22Rv1 (cell line): ENCODE measurements around the gene EGFLAM.
A peak's percentile ranks its signal among the peaks of the same experiment; 100 is the strongest.

Source experiments
- H3K27ac ChIP-seq: fragments of 450-650 bp; 2 replicates; pipeline ENCODE4 v1.5.1; 2017
- ZFX ChIP-seq: fragments of 450-650 bp; IDR thresholded peaks from 2 replicates; pipeline ENCODE4 v1.6.1; 2017; ENCODE audit warnings: antibody characterized with exemption, borderline replicate concordance
- TF ChIP-seq, protein P1 (sequence below): fragments of 450-650 bp; IDR thresholded peaks from 2 replicates; pipeline ENCODE4 v1.5.1; 2017; ENCODE audit warnings: mild to moderate bottlenecking

The EGFLAM gene

DNA sequence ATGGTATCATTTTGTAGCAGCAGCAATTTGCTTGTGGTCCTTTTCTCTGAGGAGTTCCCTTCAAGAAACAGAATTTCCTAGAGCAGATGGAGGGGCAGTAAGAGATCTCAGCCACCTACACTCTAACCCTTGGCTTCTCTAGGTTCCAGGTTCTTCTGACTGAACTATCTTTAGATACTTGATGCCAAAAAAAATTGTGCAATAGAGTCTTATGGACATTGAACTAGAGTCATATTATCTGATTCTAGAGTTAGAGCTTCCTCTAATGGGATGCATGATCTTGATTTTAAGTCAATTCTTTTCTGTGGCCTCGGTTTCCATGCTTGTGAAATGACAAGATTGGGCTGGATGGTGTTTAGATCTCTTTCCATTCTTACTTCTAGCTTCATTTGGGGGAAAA, 142.8 kb downstream of the EGFLAM start:
- no peak for TF ChIP-seq ZFX
- TF ChIP-seq, protein P1, sequence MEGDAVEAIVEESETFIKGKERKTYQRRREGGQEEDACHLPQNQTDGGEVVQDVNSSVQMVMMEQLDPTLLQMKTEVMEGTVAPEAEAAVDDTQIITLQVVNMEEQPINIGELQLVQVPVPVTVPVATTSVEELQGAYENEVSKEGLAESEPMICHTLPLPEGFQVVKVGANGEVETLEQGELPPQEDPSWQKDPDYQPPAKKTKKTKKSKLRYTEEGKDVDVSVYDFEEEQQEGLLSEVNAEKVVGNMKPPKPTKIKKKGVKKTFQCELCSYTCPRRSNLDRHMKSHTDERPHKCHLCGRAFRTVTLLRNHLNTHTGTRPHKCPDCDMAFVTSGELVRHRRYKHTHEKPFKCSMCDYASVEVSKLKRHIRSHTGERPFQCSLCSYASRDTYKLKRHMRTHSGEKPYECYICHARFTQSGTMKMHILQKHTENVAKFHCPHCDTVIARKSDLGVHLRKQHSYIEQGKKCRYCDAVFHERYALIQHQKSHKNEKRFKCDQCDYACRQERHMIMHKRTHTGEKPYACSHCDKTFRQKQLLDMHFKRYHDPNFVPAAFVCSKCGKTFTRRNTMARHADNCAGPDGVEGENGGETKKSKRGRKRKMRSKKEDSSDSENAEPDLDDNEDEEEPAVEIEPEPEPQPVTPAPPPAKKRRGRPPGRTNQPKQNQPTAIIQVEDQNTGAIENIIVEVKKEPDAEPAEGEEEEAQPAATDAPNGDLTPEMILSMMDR, result no peak
- no peak overlapping the region for H3K27ac ChIP-seq

DNA sequence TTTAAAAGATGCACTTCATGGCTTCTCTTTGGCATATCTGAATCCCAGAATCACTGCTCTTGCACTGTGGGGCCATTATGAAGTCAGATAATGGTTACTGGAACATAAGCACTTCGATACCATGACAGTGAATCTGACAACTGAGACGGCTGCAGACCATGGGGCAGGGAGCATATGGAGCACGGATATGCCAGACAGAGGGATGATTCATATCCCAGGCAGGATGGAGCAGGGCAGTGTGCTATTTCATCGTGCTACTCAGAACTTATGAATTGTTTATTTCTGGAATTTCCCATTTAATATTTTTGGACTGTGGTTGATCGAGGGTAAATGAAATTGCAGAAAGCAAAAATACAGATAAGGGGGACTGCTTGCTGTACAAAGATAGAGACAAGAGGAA, 145.0 kb downstream of the EGFLAM start:
- TF ChIP-seq, protein P1, result no peak
- TF ChIP-seq ZFX, result no peak
- H3K27ac ChIP-seq, result no peak overlapping the region

DNA sequence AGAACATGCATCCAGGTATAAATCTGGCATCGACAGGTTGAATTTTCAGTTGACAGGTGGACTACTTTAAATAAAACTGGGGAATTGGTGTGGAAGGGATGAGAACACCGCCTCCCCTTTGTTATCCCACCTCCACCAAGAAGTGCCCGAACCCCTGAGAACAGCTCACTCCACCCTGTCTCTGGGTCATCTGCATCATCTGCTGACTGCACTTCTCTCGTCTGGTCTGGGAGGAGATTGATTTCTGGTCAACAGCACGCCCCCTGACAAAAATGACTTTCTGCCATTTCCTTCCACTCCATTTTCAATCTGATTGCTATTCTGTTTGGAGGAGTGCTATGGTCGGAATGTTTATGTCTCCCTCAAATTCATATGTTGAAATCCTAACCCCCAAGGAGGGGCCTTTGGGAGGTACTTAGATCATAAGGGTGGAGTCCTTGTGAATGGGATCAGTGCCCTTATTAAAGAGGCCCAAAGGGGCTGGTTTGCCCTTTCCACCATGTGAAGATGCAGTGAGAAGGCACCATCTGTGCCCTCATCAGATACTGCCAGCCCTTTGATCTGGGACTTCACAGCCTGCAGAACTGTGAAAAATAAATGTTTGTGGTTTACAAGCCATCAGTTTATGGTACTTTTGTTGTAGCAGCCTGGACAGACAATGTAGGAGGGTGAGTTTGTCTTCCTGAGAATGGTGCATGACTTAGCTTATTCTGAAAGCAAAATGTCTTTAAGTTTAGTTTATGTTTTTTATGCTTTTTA, 145.7 kb downstream of the EGFLAM start:
- TF ChIP-seq, protein P1, result no peak
- no peak for TF ChIP-seq ZFX
- H3K27ac ChIP-seq, result no peak overlapping the region

DNA sequence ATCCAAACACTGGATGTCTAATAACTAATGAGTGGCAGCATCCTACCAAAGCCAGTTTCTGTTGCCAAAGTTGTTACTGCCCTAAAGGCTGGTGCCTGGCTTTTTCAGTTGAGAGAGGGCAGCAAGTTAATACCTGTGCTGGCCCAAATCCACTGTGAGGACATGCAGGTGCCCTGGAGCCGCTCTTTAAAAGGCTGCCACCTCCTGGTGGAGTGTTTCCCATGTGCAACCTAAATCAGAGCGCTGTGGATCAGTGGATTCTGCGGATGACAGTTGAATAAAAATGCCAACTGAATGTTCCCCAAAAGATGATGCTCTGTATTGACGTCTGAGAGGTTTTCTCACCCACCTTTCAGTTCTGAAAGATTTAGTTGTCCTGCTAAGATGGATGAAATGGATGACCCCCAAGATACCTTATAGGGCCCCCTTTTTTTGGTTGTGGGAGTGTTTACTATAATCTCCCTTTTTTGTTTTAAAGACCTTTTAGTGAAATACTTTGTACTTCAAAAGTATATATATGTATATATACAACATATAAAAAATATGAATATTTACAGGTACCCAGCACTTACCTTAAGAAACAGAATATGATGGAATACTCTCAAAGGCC, 146.4 kb downstream of the EGFLAM start:
- TF ChIP-seq, protein P1, result peak; percentile 77
- TF ChIP-seq ZFX, result no peak
- no peak overlapping the region for H3K27ac ChIP-seq

DNA sequence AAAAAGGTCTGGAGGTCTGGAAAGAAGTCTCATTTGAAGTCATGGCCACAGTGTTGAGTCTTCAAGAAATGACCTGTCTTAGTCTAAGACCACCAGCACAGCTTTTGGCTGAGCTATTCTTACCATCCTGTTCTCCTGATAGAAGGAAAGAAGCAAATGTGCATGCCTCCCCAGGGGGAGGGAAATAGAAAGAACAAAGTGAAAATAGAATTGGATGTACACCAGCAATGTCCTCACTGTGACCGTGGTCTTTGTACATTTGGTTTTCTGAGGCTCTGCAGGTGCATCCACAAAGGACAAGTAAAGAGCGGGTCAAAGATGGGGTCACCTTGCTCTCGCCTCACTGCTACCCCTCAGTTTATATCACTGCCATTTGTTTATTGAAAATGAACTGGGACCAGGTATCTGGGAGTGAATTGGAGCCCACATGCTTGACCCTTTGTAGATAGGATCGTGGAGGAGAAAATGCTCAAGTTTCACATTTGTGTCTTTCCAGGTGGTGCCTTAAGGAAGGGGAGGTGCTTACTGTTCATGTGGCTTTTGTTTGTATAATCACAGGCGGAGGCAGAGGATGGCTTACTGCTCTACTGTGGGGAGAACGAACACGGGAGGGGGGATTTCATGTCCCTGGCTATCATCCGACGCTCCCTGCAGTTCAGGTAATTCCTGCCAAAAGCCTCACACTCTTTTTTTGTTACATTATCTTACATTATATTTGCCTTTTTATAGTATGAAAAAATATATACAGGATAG, 150.3 kb downstream of the EGFLAM start:
- TF ChIP-seq, protein P1, result no peak
- TF ChIP-seq ZFX, result no peak
- no peak overlapping the region for H3K27ac ChIP-seq

DNA sequence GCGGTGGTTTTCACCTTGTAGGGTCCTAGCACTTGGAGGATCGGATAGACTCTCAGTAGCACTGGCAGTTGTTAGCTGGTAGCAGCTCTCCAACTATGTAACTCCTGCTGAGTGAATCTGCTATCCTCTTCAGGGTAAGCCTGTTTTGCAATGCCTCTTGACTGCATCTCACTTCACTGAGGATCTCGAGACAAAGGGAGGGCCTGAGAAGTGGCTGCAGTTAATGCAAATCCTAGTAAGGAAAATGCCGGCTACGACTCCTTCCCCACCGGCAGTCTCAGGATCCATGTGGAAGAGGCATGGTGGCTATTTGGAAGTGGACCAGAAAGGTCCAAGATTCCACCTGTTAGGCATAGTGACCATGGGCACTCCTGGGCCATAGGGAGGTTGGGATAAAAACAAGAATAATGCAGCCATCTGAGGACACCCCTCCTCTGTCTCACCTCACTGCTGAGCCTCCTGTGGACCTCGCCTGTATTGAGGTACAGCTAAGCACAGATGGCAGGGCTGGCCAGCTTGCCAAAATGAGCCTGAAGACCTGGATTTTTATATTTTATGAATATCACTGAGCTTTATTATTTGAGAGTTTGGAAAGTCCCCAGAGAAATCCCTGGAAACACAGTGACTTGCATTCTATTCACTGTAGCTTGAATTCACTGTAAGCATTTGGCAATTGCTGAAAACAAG, 152.1 kb downstream of the EGFLAM start:
- TF ChIP-seq ZFX, result no peak
- TF ChIP-seq, protein P1, result no peak
- no peak overlapping the region for H3K27ac ChIP-seq
